Thyroid gland (tissue), 4 donors: ENCODE data around the gene SETD4. TPM values are rescaled to one million over a fixed set of nuclear protein-coding genes. Genes with fewer than 3 reads are reported as not detected.

Experiments used
- DNase-seq, 2 donors: peaks; one replicate each; pipeline ENCODE4 v3.0.0-alpha.2; 2019
- H3K27ac ChIP-seq, 3 donors: fragments of 200-600 bp; sonication (generic); 1 replicate in 2 of 3; 2 replicates in 1 of 3; pipeline ENCODE4 v1.5.1; 2016 to 2019; ENCODE audit warnings: mild to moderate bottlenecking in 1 of 3, moderate library complexity in 1 of 3
- H3K27me3 ChIP-seq: fragments of 200-600 bp; sonication (generic); one replicate; pipeline ENCODE4 v1.5.1; 2019
- H3K36me3 ChIP-seq, 2 donors: fragments of 200-600 bp; sonication (generic); one replicate each; pipeline ENCODE4 v1.5.1; 2016 to 2019
- H3K4me1 ChIP-seq, 2 donors: fragments of 200-600 bp; sonication (generic); one replicate each; pipeline ENCODE4 v1.5.1; 2017 to 2019
- H3K4me3 ChIP-seq, 3 donors: fragments of 200-600 bp; sonication (generic); replicated peaks in 1 of 3; 1 replicate in 2 of 3; 2 replicates in 1 of 3; pipeline ENCODE4 v1.5.1; 2016; ENCODE audit warnings: mild to moderate bottlenecking in 1 of 3
- H3K9me3 ChIP-seq: fragments of 200-600 bp; sonication (generic); one replicate; pipeline ENCODE4 v1.5.1; 2017
- CTCF ChIP-seq, 6 experiments: fragments of 200-600 bp in 3 of 6; fragments of 450-650 bp in 3 of 6; sonication (generic) in 3 of 6; IDR thresholded peaks; one replicate each; pipeline ENCODE4 v1.5.1; 2016 to 2019; ENCODE audit warnings: antibody characterized with exemption in 6 of 6, mild to moderate bottlenecking in 2 of 6, inconsistent platforms in 1 of 6, moderate library complexity in 1 of 6
- POLR2A ChIP-seq, 2 donors: fragments of 450-650 bp; IDR thresholded peaks; one replicate each; pipeline ENCODE4 v1.6.1; 2017; ENCODE audit warnings: antibody characterized with exemption in 2 of 2, mild to moderate bottlenecking in 2 of 2, moderate library complexity in 1 of 2
- WGBS, 2 donors: methylation state at CpG; one replicate each; pipeline ENCODE4 v1.1.5; 2017; 5-methylcytosine and 5-hydroxymethylcytosine counted together
- intact Hi-C: fragments of 100-400 bp; cut with DNase I; formaldehyde crosslinking; loops from one replicate; pipeline ENCODE4 v1.15.1; 2023
- total RNA-seq, 4 donors: library from RNA; depleted of rRNA; stranded (reverse); fragments of >200 nt; gene quantifications; one replicate each; pipeline ENCODE4 v1.2.3, GENCODE V29; 2016

SETD4 gene
- total RNA-seq, 4 donors from 2014 or later = 25.9 to 33.1 (median 29.7) TPM

GRCh38 chr21:36068748-36069398, 8.5 kb upstream of the SETD4 start:
- 97 to 98% methylated on average over 5 of the region's 5 CpGs for WGBS, 2 donors
- intact Hi-C loops = no loop called here
- Histone ChIP-seq H3K4me1 (peaks cover 18 to 46% of the 10 kb centered on the region in 2 donors), H3K9me3 (no peaks in the 10 kb centered on the region), H3K4me3 (no peak overlapping the region), H3K27ac (peak overlapping the region; percentile 65 to 79 (median 72)), H3K27me3 (no peaks in the 10 kb centered on the region), H3K36me3 (no peaks in the 10 kb centered on the region)
- TF ChIP-seq CTCF (IDR thresholded peaks at IDR 0.05) = no peak
- no peak for TF ChIP-seq POLR2A (IDR thresholded peaks at IDR 0.05)
- no peak for DNase-seq

GRCh38 chr21:36065497-36066036, 5.2 kb upstream of the SETD4 start:
- Histone ChIP-seq H3K27me3 (no peaks in the 10 kb centered on the region), H3K4me3 (no peak overlapping the region), H3K9me3 (no peaks in the 10 kb centered on the region), H3K4me1 (peaks cover 8 to 12% of the 10 kb centered on the region in 2 donors), H3K36me3 (no peaks in the 10 kb centered on the region), H3K27ac (no peak overlapping the region)
- no peak for TF ChIP-seq POLR2A (IDR thresholded peaks at IDR 0.05)
- no peak for TF ChIP-seq CTCF (IDR thresholded peaks at IDR 0.05)
- intact Hi-C loops = no loop called here
- 54 to 85% methylated on average over 3 of the region's 3 CpGs for whole genome bisulfite sequencing, 2 donors
- DNase-seq = no peak

DNA sequence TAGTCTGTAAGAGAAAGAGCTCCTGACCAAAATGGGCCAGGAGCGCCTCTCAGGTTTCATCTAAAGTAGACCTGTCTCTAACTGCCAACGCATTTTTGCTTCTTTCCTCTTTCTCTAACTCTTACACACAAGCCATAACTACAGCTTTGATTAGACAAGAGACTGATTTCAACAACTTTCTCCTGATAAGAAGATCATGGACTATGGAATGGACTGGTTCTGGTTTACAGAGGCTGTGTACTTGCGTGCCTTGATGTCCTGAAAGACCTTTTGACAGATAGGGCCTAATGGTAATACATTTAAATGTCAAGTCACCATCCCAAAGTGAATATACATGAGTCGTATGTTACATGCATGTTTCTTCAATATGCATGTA, 3.7 kb upstream of the SETD4 start:
- no peak for DNase-seq
- WGBS, 2 donors = 91 to 95% methylated on average over 4 of the region's 4 CpGs
- no peak overlapping the region for H3K4me3 ChIP-seq
- no peaks in the 10 kb centered on the region for H3K9me3 ChIP-seq
- no peaks in the 10 kb centered on the region for H3K36me3 ChIP-seq
- intact Hi-C loops = no loop called here
- H3K4me1 ChIP-seq = peaks cover 6 to 7% of the 10 kb centered on the region in 2 donors
- no peaks in the 10 kb centered on the region for H3K27me3 ChIP-seq
- no peak overlapping the region for H3K27ac ChIP-seq
- TF ChIP-seq CTCF (IDR thresholded peaks at IDR 0.05) = no peak
- no peak for TF ChIP-seq POLR2A (IDR thresholded peaks at IDR 0.05)

GRCh38 chr21:36063375-36064084, 3.2 kb upstream of the SETD4 start:
- no peak for DNase-seq
- H3K4me1 ChIP-seq = peaks cover 10 to 11% of the 10 kb centered on the region in 2 donors
- TF ChIP-seq POLR2A (IDR thresholded peaks at IDR 0.05) (no peak), CTCF (IDR thresholded peaks at IDR 0.05) (no peak)
- no peak overlapping the region for H3K4me3 ChIP-seq
- WGBS, 2 donors = 85 to 86% methylated on average over 14 of the region's 14 CpGs
- no peak overlapping the region for H3K27ac ChIP-seq
- no peaks in the 10 kb centered on the region for H3K36me3 ChIP-seq
- intact Hi-C loops = no loop called here
- H3K27me3 ChIP-seq = no peaks in the 10 kb centered on the region
- no peaks in the 10 kb centered on the region for H3K9me3 ChIP-seq

DNA sequence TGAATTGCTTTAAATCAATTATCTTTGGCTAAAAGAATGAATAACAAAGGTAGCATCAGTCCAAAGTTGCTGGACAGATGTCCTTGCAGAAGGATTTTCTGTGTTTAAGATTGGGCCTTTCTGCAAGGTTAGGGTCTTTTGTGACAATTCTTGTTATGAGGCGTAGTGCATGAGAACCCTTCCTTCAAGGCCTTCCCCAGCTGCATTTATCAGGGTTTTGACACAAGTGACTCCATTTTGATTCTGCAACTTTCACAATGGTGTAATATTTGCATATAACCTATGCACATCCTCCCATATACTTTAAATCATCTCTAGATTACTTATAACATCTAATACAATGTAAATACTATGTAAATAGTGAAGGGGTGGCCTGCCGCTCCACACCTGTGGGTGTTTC, 1.1 kb upstream of the SETD4 start:
- H3K4me3 ChIP-seq = no peak overlapping the region
- no peaks in the 10 kb centered on the region for H3K27me3 ChIP-seq
- peaks cover 10 to 11% of the 10 kb centered on the region in 2 donors for H3K4me1 ChIP-seq
- no peak overlapping the region for H3K27ac ChIP-seq
- no peaks in the 10 kb centered on the region for H3K9me3 ChIP-seq
- WGBS, 2 donors = 97% methylated on average over 2 of the region's 2 CpGs
- intact Hi-C loops = no loop called here
- H3K36me3 ChIP-seq = peaks cover 5 to 12% of the 10 kb centered on the region in 2 donors
- TF ChIP-seq CTCF (IDR thresholded peaks at IDR 0.05) (no peak), POLR2A (IDR thresholded peaks at IDR 0.05) (no peak)
- no peak for DNase-seq
